ENCODE data around the gene CNR2. TPM values are rescaled to one million over a fixed set of nuclear protein-coding genes. Genes with fewer than 3 reads are reported as not detected.

CNR2 gene
- total RNA-seq, 2 experiments from 2014 or later = not detected

DNA sequence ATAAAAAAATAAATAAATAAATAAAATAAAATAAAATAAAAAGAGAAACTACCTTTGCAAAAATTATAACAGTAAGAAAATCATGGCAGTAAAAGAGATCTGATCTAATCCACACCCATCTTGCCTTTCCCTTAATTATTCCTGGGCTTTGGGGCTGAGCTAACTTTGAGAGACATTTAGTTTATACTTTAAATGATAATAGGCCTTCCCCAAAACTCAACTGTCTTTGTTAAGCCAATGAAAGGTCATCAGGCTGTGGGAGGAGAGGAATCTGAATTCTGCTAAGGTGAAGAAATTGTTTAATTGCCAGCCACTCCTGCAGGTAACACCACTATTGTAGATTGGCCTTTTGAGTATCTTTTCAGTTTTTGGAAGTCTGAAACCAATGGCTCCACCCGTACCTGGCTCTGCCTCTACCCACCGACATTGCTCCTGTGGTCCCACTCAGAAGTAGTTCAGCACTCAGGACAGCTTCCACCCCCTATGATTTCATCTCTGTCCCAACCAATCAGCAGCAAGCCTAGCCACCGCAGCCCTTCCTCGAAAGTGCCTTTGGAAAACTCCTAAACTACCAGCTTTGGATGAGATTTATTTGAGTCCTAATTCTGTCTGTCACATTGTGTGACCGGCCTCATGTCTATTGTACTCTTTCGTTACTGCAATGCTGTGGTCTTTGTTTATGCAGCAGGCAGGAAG is 23.5 kb upstream of the CNR2 start:
- ChIA-PET CTCF (no interaction called here), POLR2A (interaction anchor here (0.7 kb wide), 1 partner anchor 381 kb away, joined by 3 read pairs; no protein-coding TSS in a partner anchor)
- ATAC-seq (no peak), DNase-seq (no peak)
- H3K4me1 Mint-ChIP-seq = no peaks in the 10 kb centered on the region
- H3K4me3 Mint-ChIP-seq = no peak overlapping the region
- no peak overlapping the region for H3K27ac Mint-ChIP-seq
- H3K27me3 Mint-ChIP-seq = no peaks in the 10 kb centered on the region
- no peaks in the 10 kb centered on the region for H3K9me3 Mint-ChIP-seq (ENCODE audit: low read depth)
- intact Hi-C loops (cut with DNase I, micrococcal nuclease) = no loop called here
- no peaks in the 10 kb centered on the region for H3K36me3 Mint-ChIP-seq (ENCODE audit: low read depth)

DNA sequence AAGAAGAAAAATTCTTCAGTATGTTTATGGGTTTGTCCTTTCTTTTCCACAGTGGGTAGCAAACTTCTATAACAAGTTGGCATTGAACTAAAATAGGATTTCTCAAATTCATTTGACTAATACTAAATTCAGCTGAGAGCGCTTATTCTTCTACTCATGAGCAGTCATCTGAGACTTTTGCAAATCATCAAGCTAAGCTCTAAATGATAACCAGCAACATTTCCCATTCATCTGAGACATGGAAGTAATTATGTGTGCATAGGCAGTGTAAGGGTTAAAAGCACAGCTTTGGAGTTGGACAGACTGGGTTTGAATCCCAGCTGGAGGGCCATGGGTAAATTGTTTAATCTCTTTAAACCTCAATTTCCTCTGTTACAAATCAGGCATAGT is 18.3 kb upstream of the CNR2 start:
- Mint-ChIP-seq H3K27me3 (peaks cover 3% of the 10 kb centered on the region), H3K9me3 (ENCODE audit: low read depth) (no peaks in the 10 kb centered on the region), H3K4me1 (no peaks in the 10 kb centered on the region), H3K4me3 (no peak overlapping the region), H3K27ac (no peak overlapping the region), H3K36me3 (ENCODE audit: low read depth) (no peaks in the 10 kb centered on the region)
- no peak for ATAC-seq
- intact Hi-C loops (cut with DNase I, micrococcal nuclease) = no loop called here
- POLR2A ChIA-PET = interaction anchor here (0.7 kb wide), 1 partner anchor 161 kb away, joined by 6 read pairs; no protein-coding TSS in a partner anchor
- CTCF ChIA-PET = interaction anchor here (0.5 to 1.0 kb wide), 3 partner anchors 15 to 627 kb away, joined by 3 read pairs; partner anchors contain the start of gene PITHD1
- DNase-seq = no peak

DNA sequence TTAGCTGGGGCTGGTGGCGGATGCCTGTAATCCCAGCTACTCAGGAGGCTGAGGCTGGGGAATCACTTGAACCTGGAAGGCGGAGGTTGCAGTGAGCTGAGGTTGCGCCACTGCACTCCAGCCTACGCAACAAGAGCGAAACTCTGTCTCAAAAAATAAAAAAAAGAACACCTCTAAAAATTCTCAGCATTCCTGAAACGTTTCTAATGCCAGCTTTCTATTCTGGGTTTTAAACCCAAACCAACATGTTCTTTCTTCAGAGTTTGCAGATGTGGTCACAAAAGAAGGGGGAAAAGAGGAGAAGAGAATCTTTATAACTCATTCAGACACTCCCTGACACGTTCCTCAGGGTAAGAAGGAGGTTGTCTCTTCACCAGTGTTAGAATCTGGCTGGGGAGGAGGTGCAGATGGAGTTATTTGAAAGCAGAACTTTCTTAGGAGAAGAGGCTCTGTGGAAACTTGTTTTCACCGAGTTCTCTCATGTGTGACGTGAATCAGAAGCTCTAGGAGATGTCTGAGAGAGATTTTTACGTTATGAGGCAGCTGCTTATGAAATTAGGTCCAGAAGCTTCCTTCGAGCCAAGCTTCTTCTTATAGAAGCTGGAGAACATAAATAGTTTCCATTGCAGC is 17.8 kb upstream of the CNR2 start:
- ATAC-seq (no peak), DNase-seq (no peak)
- Mint-ChIP-seq H3K27ac (no peak overlapping the region), H3K27me3 (peaks cover 3% of the 10 kb centered on the region), H3K4me3 (no peak overlapping the region), H3K36me3 (ENCODE audit: low read depth) (no peaks in the 10 kb centered on the region), H3K9me3 (ENCODE audit: low read depth) (no peaks in the 10 kb centered on the region), H3K4me1 (no peaks in the 10 kb centered on the region)
- intact Hi-C loops (cut with DNase I, micrococcal nuclease) = no loop called here
- ChIA-PET POLR2A (interaction anchor here (0.6 kb wide), 1 partner anchor 26 kb away, joined by 6 read pairs; no protein-coding TSS in a partner anchor), CTCF (interaction anchor here (0.5 to 1.0 kb wide), 2 partner anchors 14 to 627 kb away, joined by 3 read pairs; no protein-coding TSS in a partner anchor)

DNA sequence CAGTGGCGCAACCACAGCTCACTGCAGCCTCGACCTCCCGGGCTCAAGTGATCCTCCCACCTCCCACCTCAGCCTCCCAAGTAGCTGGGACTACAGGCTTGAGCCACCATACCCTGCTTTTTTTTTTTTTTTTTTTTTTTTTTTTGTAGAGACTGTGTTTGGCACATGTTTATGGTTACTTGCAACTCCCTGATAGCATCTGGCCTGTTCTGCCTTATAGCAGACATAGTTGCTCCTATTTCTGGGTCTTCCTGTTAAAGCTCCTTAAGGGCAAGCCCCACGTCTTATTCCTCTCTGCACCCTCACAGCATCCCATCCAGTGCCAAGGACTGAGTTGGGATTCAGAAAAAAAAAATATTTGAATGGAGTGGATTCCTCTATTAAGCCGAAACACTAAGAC is 17.1 kb upstream of the CNR2 start:
- Mint-ChIP-seq H3K36me3 (ENCODE audit: low read depth) (no peaks in the 10 kb centered on the region), H3K4me3 (no peak overlapping the region), H3K27me3 (peaks cover 3% of the 10 kb centered on the region), H3K9me3 (ENCODE audit: low read depth) (no peaks in the 10 kb centered on the region), H3K27ac (no peak overlapping the region), H3K4me1 (no peaks in the 10 kb centered on the region)
- CTCF ChIA-PET = interaction anchor here (0.7 to 1.0 kb wide), 2 partner anchors 14 to 191 kb away, joined by 3 read pairs; no protein-coding TSS in a partner anchor
- ATAC-seq (no peak), DNase-seq (no peak)
- intact Hi-C loops (cut with DNase I, micrococcal nuclease) = no loop called here
- POLR2A ChIA-PET = interaction anchor here (0.6 kb wide), 1 partner anchor 26 kb away, joined by 6 read pairs; no protein-coding TSS in a partner anchor

DNA sequence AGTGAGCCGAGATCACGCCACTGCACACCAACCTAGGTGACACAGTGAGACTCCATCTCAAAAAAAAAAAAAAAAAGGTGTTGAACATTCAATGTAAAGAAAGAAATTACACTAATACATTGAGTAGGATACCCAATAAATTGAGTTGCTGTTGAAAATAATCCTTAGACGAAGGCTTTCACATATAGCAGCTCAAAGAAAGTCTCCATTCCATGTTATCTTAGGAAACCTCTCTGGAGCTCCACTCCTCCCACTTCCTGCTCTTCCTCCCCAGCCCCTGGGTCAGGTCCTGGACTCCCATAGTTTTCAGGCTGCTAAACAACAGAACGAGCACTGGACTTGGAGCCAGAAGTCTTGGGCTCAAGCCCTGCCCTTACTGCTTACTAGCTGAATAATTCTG is 15.6 kb upstream of the CNR2 start:
- Mint-ChIP-seq H3K27me3 (peaks cover 3% of the 10 kb centered on the region), H3K27ac (no peak overlapping the region), H3K36me3 (ENCODE audit: low read depth) (no peaks in the 10 kb centered on the region), H3K4me3 (no peak overlapping the region), H3K9me3 (ENCODE audit: low read depth) (no peaks in the 10 kb centered on the region), H3K4me1 (no peaks in the 10 kb centered on the region)
- CTCF ChIA-PET = no interaction called here
- DNase-seq (no peak), ATAC-seq (no peak)
- intact Hi-C loops (cut with DNase I, micrococcal nuclease) = no loop called here
- POLR2A ChIA-PET = interaction anchor here (0.7 kb wide), 1 partner anchor 133 kb away, joined by 5 read pairs; no protein-coding TSS in a partner anchor

DNA sequence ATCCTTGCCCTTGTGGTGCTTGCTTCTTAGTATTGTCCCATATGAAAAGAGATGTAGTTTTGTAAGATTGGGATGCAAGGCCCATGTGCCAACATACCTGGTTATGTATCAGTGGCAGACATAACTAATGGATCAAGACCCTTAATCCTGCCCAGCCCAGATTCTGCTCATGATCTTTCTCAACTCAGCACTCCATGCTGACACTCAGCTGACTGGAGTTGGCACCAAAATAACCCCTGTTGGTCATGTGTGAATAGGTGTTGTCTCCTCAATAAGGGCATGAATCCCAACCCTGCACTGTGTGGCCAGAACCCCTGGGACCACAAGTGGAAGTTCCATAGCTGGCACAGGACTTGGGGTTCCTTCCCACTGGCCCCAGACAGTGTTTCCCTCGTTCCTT is 13.9 kb upstream of the CNR2 start:
- intact Hi-C loops (cut with DNase I, micrococcal nuclease) = no loop called here
- Mint-ChIP-seq H3K9me3 (ENCODE audit: low read depth) (no peaks in the 10 kb centered on the region), H3K36me3 (ENCODE audit: low read depth) (no peaks in the 10 kb centered on the region), H3K4me1 (no peaks in the 10 kb centered on the region), H3K4me3 (no peak overlapping the region), H3K27ac (no peak overlapping the region), H3K27me3 (peaks cover 3% of the 10 kb centered on the region)
- ChIA-PET CTCF (no interaction called here), POLR2A (no interaction called here)
- no peak for DNase-seq
- ATAC-seq = no peak

DNA sequence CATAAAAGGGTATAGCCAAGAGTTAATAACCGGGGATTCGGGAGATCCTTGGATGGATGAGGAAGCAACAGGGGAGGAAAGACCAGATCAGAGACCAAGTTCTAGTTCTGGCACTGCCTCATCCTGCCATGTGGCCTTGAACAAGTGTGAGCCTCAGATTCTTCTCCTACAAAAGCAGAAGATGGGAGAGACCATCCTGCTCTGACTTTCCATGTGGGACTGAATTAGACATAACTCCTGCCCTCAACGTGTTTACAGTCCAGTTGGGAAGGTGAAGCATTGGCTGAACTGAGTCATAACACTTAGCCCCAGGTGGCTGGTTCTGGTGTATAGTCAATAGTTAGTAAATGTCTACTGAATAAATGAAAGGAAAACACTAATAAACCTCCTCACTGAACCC is 12.1 kb upstream of the CNR2 start:
- H3K27me3 Mint-ChIP-seq = peaks cover 3% of the 10 kb centered on the region
- ChIA-PET POLR2A (interaction anchor here (0.7 kb wide), 1 partner anchor 147 kb away, joined by 3 read pairs; the partner anchor contains the start of gene PITHD1), CTCF (interaction anchor here (0.7 to 0.9 kb wide), 2 partner anchors 78 to 115 kb away, joined by 3 read pairs; no protein-coding TSS in a partner anchor)
- DNase-seq (no peak), ATAC-seq (no peak)
- no peaks in the 10 kb centered on the region for H3K36me3 Mint-ChIP-seq (ENCODE audit: low read depth)
- H3K4me1 Mint-ChIP-seq = no peaks in the 10 kb centered on the region
- H3K4me3 Mint-ChIP-seq = no peak overlapping the region
- H3K9me3 Mint-ChIP-seq (ENCODE audit: low read depth) = no peaks in the 10 kb centered on the region
- no peak overlapping the region for H3K27ac Mint-ChIP-seq
- intact Hi-C loops (cut with DNase I, micrococcal nuclease) = no loop called here

DNA sequence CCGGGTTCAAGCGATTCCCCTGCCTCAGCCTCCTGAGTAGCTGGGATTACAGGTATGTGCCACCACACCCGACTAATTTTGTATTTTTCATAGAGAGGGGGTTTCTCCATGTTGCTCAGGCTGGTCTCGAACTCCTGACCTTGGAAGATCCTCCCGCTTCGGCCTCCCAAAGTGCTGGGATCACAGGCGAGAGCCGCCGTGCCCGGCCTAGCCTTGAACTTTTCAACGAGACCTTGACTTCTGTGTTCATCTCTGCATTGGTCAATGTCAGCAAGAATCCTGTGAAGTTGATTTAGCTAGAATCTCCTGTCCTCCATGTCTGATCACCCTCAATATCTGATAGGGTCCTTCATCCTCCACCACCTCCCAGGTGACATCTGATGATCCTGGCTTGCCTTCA is 11.4 kb upstream of the CNR2 start:
- ChIA-PET POLR2A (no interaction called here), CTCF (no interaction called here)
- Mint-ChIP-seq H3K9me3 (ENCODE audit: low read depth) (no peaks in the 10 kb centered on the region), H3K27ac (no peak overlapping the region), H3K4me1 (peaks cover 2% of the 10 kb centered on the region), H3K36me3 (ENCODE audit: low read depth) (no peaks in the 10 kb centered on the region), H3K4me3 (no peak overlapping the region), H3K27me3 (peaks cover 3% of the 10 kb centered on the region)
- intact Hi-C loops (cut with DNase I, micrococcal nuclease) = no loop called here
- DNase-seq = no peak
- no peak for ATAC-seq

DNA sequence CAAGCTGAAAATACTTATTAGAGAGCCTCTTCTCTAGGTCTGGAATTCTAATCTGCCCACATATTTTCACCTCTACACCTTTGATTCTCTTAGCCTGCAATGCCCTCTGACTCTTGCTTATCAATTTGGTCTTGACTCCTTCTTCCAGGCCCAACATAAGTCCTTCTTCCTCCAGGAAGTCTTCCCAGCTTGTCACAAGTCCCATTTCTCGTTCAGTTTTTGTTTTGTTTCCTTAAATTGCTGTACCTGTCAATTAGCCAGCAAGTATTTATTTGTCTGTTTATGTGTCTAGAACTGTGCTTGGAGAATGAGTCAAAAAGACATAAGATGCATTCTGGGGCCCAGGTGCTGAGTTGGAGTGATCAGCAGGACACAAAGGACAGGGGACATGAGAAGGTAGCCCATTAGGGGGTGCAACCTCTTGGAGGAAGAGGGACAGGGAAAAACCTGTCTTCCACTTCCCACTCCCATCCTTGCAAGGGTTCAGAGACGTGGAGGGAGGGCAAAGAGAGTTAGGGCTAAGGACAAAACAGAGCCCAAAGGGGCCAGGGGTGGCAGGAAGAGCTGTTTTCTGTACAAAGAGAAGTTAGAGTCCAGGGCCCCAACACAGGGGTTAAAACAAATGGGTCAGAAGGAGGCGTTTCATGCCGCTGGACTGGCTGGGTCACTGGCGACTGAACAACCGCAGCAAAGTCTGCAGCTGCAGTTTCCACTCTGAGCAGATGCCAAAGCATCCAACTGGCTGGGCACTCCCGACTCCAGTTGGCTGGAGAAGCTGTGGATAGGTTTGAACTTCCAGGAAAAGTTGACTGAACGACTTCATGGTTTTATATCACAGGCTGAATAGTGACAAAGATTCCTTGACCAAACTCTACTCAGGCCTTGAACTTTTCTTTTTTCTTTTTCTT is 10.7 kb upstream of the CNR2 start:
- ATAC-seq (no peak), DNase-seq (no peak)
- H3K9me3 Mint-ChIP-seq (ENCODE audit: low read depth) = no peaks in the 10 kb centered on the region
- CTCF ChIA-PET = no interaction called here
- no peaks in the 10 kb centered on the region for H3K27me3 Mint-ChIP-seq
- POLR2A ChIA-PET = no interaction called here
- peaks cover 2% of the 10 kb centered on the region for H3K4me1 Mint-ChIP-seq
- no peaks in the 10 kb centered on the region for H3K36me3 Mint-ChIP-seq (ENCODE audit: low read depth)
- no peak overlapping the region for H3K4me3 Mint-ChIP-seq
- intact Hi-C loops (cut with DNase I, micrococcal nuclease) = no loop called here
- H3K27ac Mint-ChIP-seq = no peak overlapping the region

DNA sequence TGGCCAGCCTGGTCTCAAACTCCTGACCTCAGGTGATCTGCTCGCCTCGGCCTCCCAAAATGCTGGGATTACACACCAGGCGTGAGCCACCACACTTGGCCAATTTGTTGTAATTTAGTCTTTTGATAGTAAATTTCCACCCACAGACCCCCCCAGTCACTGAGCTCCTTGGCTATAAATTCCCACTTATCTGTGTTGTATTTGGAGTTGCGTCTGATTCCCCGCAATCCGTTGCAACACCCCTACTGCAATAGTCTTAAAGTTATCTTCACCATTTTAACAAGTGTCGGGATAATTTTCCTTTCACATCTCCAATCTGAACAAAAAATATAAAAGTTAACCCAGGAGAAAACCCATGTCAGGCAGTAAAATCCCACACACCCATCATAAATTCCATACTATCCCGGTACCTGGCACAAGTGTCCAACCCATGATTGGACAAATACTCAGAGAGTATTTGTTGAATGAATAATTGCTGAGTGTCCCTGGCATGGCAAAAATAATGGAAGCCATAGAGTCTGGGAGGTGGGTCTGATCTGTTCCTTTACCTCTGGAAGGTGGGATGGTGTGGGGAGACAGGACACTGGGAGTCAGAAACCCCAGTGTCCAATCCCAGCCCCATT is 9.3 kb upstream of the CNR2 start:
- Mint-ChIP-seq H3K4me1 (peaks cover 2% of the 10 kb centered on the region), H3K4me3 (no peak overlapping the region), H3K27ac (no peak overlapping the region), H3K36me3 (ENCODE audit: low read depth) (no peaks in the 10 kb centered on the region), H3K9me3 (ENCODE audit: low read depth) (no peaks in the 10 kb centered on the region), H3K27me3 (no peaks in the 10 kb centered on the region)
- intact Hi-C loops (cut with DNase I, micrococcal nuclease) = no loop called here
- ChIA-PET CTCF (interaction anchor here (0.6 kb wide), 1 partner anchor 1814 kb away, joined by 3 read pairs; no protein-coding TSS in a partner anchor), POLR2A (no interaction called here)
- ATAC-seq = no peak
- no peak for DNase-seq

Measured in activated CD4-positive, alpha-beta T cell treated with anti-CD3 and anti-CD28 coated beads for 36 hours (primary cell).